ENCODE measurements around the gene DPP6.

DPP6 gene

DNA sequence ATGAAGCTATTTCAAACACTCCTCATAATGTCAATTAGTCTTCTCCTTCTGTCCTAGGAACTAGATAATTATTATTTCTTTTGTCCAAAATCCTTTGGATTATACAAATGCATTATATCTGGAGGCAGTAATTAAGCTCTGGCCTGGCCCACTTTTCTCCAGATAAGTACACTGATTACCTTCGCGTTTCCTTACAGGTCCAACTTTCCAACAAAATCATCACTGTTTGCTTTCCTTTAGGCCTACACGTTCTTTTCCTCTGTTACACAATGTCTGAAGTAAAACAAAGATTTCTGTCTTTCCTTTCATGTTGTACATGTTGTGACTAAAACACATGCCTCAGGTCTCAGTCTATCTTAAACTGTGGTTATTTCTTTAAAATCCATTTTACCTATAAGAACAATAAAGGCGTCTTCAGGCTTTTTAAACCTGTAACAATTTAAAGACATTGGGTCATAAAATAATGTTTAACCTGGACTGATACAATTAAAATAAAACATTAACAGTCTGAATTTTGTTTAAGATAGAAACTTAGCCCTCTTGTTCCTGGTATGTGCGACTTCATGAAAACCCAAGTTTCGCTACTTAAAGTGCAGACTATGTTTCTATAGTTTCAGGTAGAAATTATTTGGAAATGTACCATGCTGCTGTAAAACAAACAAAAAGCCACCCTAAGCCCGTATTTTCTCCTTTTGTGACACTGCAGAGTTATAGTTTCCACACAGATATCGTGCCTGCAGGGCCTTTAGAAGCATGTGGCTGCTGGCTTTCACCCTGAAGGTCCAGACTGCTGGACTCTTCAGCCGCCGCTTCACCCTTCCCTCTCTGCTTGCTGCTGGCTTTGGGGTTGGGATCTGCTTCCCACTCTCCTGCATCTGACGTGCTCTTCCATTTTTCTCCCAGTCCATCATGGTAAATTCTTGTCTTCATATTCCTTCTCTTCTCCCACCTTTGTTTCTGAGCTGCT is 381.7 kb downstream of the DPP6 start:
- TF ChIP-seq, protein P1, sequence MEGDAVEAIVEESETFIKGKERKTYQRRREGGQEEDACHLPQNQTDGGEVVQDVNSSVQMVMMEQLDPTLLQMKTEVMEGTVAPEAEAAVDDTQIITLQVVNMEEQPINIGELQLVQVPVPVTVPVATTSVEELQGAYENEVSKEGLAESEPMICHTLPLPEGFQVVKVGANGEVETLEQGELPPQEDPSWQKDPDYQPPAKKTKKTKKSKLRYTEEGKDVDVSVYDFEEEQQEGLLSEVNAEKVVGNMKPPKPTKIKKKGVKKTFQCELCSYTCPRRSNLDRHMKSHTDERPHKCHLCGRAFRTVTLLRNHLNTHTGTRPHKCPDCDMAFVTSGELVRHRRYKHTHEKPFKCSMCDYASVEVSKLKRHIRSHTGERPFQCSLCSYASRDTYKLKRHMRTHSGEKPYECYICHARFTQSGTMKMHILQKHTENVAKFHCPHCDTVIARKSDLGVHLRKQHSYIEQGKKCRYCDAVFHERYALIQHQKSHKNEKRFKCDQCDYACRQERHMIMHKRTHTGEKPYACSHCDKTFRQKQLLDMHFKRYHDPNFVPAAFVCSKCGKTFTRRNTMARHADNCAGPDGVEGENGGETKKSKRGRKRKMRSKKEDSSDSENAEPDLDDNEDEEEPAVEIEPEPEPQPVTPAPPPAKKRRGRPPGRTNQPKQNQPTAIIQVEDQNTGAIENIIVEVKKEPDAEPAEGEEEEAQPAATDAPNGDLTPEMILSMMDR (IDR thresholded peaks at IDR 0.05; ENCODE audit: low read depth, low read length, missing control alignments) = no peak
- no peak overlapping the region for H3K4me3 ChIP-seq (ENCODE audit: low read depth, low read length)
- no peak for DNase-seq (ENCODE audit: low read depth)

DNA sequence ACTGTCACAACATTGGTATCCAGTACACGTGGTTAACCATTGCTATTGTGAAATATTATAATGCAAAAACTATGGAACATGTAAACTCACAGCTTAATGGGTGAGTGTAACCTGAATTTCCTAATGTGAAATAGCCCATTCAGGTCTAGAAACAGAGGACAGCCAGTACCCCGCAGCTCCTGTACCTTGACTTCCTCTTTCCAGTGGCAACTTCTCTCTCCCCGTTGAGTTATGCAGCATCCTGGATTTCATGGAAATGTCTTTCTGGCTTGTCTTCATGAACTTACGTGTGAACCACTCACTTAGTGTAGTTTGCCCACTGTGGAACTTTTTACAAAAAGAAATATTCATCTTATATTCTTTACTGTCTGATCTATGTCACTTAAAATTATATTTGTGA is 384.4 kb downstream of the DPP6 start:
- no peak overlapping the region for H3K4me3 ChIP-seq (ENCODE audit: low read depth, low read length)
- TF ChIP-seq, protein P1 (IDR thresholded peaks at IDR 0.05; ENCODE audit: low read depth, low read length, missing control alignments) = no peak
- no peak for DNase-seq (ENCODE audit: low read depth)

DNA sequence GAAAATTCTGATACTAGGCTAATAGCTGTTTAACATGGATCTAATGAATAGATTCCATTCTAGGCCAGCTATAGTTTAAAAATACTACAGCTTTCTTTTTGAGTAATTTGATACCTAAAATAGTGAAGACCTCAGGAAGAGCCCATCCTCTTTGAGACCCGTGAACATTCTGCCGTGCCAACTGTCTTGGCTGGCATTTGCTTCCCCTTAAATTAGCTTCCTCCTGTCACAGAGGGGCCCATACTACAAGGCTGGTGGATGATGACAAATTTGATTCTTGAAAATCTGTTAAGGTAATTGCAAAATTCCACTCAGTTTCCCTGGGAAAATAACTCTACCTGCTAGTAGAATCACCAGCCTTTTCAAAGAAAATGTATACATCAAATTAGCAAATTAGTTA is 385.0 kb downstream of the DPP6 start:
- DNase-seq (ENCODE audit: low read depth) = no peak
- H3K4me3 ChIP-seq (ENCODE audit: low read depth, low read length) = no peak overlapping the region
- TF ChIP-seq, protein P1 (IDR thresholded peaks at IDR 0.05; ENCODE audit: low read depth, low read length, missing control alignments) = no peak

DNA sequence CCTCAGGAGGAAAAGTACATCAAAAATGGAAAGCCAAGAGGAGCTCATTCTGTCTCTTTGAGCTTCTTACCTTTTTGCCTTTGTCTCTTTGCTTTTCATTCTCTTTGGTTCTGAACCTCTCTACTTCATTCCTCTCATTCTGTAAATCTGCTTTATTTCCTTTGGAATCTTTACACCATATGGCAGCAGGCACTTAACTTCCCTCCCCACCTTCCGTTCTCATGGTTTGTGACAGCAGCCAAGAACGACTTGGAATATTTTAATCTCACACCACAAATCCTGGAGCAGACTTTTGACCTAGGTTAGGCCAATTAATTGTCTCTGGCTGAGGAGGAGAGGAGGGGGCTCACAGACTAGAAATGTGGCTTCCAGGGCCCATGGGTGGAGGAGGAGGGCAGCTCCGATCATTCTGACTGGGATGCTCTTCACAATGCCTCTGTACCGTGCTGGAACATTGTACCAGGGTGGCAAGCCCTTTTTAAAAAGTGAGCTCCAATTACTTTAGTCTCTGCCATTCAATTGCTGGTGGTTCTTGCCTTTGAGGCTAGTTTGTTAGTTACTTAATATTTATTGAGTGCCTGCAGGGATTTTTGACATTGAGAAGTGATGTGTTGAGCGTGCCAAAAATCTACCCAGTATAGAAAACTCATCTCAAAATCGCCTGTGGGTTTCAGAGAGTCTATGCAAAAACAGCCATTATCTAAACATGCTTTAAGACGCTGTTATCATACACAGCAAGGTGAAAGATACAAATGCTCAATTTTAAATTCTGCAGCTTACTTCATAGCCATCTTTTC is 386.6 kb downstream of the DPP6 start:
- TF ChIP-seq, protein P1 (IDR thresholded peaks at IDR 0.05; ENCODE audit: low read depth, low read length, missing control alignments) = no peak
- no peak overlapping the region for H3K4me3 ChIP-seq (ENCODE audit: low read depth, low read length)
- DNase-seq (ENCODE audit: low read depth) = no peak

DNA sequence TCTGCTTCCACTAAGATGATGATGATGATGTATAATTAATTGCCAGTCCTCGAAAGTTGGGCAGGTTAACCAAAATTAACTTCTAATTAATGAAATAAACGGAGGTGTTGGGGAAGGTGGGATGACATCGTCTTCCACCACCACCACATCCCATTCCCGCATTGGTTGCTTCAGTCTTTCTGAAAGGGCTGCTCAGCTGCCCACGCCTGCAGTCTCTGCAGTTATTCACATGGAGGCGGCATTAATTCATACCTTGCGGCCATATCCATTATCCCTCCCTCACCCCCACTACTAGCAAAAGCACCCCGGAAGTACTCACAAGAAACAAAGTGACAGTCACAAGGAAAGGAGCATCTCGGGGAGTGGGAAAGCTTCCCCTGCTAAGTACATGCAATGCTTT is 387.9 kb downstream of the DPP6 start:
- no peak for DNase-seq (ENCODE audit: low read depth)

DNA sequence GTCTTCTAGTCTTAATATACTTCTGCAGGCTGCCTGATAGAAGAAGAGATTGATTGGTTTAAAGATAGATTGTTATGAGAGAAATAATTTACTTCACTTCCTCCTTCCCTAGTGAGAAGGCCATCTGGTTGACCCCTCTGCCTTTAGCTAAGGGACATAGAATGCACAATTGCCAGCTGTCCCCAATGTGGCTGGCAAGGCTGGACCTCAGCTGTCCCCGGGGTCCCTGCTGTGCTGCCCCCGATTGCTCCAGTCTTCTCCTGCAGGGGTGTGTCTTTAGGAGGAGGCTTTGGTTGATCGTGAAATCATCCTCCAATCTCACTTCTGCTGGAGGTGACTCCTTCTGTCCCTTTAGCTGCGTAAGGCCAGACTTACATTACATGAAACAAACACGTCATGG is 388.5 kb downstream of the DPP6 start:
- no peak overlapping the region for H3K4me3 ChIP-seq (ENCODE audit: low read depth, low read length)
- TF ChIP-seq, protein P1 (IDR thresholded peaks at IDR 0.05; ENCODE audit: low read depth, low read length, missing control alignments) = no peak
- DNase-seq (ENCODE audit: low read depth) = no peak

More for the DNA sequence above, 387.9 kb downstream of the DPP6 start:
- no peak overlapping the region for H3K4me3 ChIP-seq (ENCODE audit: low read depth, low read length)
- TF ChIP-seq, protein P1 (IDR thresholded peaks at IDR 0.05; ENCODE audit: low read depth, low read length, missing control alignments) = no peak
